PC-9 (cell line): Measurements from ENCODE around the gene CTSF.

Experiments used
- EZH2 ChIP-seq: fragments of 200-600 bp; sonication (generic); IDR thresholded peaks from 2 replicates; pipeline ENCODE4 v1.8.0; 2017; ENCODE audit warnings: antibody characterized with exemption, low read depth
- TF ChIP-seq, protein P1 (sequence below): fragments of 200-600 bp; sonication (generic); conservative IDR thresholded peaks from 2 replicates; pipeline ENCODE4 v1.6.1; 2017; ENCODE audit warnings: mixed run types, antibody characterized with exemption, mild to moderate bottlenecking, moderate library complexity

DNA sequence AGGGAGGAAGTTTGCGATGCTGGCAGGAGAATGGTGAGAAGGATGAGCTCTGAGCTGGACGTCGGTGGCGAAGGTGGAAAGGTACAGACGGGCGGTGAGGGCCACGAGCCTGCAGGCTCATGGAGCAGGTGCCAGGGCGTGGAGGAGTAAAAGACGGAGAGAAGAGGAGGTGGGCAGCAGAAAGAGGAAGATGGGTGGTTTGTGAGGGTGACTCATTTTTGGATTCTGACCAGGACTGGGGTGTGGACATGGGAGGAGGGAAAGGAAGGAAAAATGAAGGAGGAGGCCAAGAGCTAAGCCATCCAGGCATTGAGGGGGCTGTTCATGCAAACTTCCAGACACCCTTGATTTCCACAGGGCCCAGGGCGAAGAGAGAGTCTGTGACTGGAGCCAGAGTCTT lies 26.0 kb downstream of the CTSF start:
- TF ChIP-seq, protein P1, sequence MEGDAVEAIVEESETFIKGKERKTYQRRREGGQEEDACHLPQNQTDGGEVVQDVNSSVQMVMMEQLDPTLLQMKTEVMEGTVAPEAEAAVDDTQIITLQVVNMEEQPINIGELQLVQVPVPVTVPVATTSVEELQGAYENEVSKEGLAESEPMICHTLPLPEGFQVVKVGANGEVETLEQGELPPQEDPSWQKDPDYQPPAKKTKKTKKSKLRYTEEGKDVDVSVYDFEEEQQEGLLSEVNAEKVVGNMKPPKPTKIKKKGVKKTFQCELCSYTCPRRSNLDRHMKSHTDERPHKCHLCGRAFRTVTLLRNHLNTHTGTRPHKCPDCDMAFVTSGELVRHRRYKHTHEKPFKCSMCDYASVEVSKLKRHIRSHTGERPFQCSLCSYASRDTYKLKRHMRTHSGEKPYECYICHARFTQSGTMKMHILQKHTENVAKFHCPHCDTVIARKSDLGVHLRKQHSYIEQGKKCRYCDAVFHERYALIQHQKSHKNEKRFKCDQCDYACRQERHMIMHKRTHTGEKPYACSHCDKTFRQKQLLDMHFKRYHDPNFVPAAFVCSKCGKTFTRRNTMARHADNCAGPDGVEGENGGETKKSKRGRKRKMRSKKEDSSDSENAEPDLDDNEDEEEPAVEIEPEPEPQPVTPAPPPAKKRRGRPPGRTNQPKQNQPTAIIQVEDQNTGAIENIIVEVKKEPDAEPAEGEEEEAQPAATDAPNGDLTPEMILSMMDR = no peak
- TF ChIP-seq EZH2 = no peak
